Left cardiac atrium (tissue), 4 donors: Measurements from ENCODE around the gene SCAPER. TPM values are rescaled to one million over a fixed set of nuclear protein-coding genes. Genes with fewer than 3 reads are reported as not detected.

ENCODE experiments used
- ATAC-seq, 2 donors: fragments of 200-7000 bp; cut with Tn5 transposase; one replicate each; pipeline ENCODE4 v1.9.1; 2020; ENCODE audit warnings: mild to moderate bottlenecking in 2 of 2, moderate library complexity in 2 of 2
- DNase-seq: peaks from one replicate; pipeline ENCODE4 v3.0.0-alpha.2; 2020
- intact Hi-C, 2 donors: fragments of 100-400 bp; cut with DNase I; formaldehyde crosslinking; loops; one replicate each; pipeline versions ENCODE4 v1.14.1 to v1.15.1; 2022 to 2023
- total RNA-seq, 2 donors: library from RNA; stranded (reverse); fragmentation: NEBNext Ultra II Directional; extraction: Animal tissue kit (Norgen Biotek cat#: 25700); gene quantifications; one replicate each; pipeline ENCODE4 v1.2.1, GENCODE V29; 2021
- donor health status: DM: no; HTN: yes; CAD: no.
- donor health status: DM: no; HTN: yes; CAD: no; lungs with severe emphysema.
- donor health status: DM: yes; HTN: yes; CAD: no.
- donor health status: Dilated cardiomyopathy.

The SCAPER gene
- total RNA-seq, 2 donors from 2014 or later, result 28.9 to 30.1 TPM

- intact Hi-C loops, result no loop called here
- DNase-seq (no peak), ATAC-seq (no peak)
Observed at GRCh38 chr15:76648732-76649444, 256.3 kb downstream of the SCAPER start.

DNA sequence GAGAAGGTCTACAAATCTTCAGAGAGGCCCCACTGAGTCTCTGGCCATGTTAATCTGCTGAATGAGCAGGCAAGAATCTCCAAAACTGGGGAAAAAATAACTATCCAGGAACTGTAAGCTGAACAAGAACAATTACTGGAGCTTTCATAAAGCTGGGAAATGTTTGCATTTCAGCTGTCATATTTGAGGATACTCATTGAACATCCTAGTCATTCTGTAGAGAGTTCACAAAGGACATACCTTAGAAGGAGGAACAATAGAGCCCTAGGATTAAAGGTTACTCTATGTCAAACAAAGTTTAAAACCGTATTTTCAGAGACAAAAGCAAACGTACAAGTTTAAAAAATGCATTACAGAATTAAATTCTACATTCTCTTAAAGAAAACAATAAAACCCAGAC is 257.5 kb downstream of the SCAPER start:
- intact Hi-C loops, result no loop called here
- no peak for DNase-seq
- no peak for ATAC-seq

GRCh38 chr15:76644646-76645045 is 260.5 kb downstream of the SCAPER start:
- intact Hi-C loops, result no loop called here
- no peak for ATAC-seq
- DNase-seq, result no peak

DNA sequence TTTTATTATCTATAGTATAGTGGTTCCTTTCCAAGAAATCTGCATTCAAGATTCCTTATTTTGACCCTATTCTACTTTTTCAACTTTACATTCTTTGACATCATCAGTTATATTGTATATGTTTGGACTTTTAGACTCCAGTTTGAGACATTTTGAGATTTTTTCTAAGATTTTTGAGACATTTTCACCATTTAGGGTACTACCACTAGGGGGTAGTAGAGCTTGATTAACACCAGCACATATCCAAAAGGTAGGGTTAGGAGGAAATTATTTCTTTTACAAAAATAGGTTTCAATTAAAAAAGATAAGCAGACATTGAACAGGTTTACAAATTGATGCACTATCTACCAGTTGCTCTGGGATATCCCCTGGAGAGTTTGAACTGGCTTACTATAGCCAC is 262.5 kb downstream of the SCAPER start:
- ATAC-seq (no peak), DNase-seq (no peak)
- intact Hi-C loops, result no loop called here

DNA sequence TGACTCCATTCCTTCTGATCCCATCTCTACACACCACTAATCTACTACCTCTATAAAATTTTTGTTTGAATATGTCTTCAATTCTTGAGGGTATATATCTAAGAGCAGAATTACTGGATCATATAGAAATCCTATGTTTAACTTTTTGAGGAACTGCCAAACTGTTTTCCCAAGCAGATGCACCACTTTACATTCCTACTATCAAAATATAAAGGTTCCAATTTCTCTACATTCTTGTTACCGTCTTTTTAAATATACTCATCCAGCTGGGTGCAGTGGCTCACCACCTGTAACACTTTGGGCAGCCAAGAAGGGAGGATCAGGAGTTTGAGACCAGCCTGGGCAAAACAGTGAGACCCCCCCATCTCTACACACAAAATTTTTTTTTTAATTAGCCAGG is 268.0 kb downstream of the SCAPER start:
- ATAC-seq, result no peak

GRCh38 chr15:76636059-76636458 is 269.1 kb downstream of the SCAPER start:
- DNase-seq, result no peak
- no peak for ATAC-seq
- intact Hi-C loops, result no loop called here

More for the DNA sequence above, 268.0 kb downstream of the SCAPER start:
- DNase-seq, result no peak
- intact Hi-C loops, result no loop called here

DNA sequence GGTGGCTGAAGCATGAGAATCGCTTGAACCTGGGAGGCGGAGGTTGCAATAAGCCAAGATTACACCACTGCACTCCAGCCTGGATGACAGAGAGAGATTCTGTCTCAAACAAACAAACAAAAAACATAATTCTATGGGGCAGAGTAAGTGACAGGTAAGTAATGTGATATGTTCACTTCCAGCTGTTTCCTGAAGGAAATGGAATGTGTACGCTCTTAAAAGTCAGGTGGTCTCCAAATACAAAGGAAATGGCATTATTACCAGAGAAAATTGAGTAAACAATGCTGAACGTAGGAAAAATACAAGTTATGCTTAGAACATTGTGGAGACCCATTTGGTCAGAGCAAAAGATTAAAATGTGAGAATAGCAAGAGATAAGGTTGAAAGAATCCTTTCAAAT is 278.5 kb downstream of the SCAPER start:
- ATAC-seq, result no peak
- intact Hi-C loops, result no loop called here
- DNase-seq, result no peak

DNA sequence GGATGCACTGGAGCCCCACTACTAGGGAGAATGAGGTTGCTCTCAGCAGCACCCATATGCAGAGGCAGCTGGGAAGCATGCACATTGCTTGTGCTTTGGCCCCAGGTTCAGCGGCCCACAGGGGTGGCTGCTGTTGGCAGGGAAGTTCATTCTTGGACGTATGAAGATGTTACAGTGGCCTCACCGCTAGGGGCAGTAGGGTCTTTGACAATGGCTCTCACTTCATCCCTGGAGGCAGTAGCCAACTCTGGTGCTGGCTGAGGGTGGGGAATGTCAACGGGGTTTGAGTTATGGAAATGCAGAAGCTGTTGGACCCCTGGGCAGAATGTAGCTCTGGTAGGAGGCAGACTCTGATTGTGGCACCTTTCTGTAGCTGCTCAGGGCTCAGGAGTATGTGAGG is 279.9 kb downstream of the SCAPER start:
- no peak for DNase-seq
- intact Hi-C loops, result no loop called here
- no peak for ATAC-seq

GRCh38 chr15:76614725-76615124 is 290.4 kb downstream of the SCAPER start:
- ATAC-seq, result no peak
- intact Hi-C loops, result no loop called here
- DNase-seq, result no peak

DNA sequence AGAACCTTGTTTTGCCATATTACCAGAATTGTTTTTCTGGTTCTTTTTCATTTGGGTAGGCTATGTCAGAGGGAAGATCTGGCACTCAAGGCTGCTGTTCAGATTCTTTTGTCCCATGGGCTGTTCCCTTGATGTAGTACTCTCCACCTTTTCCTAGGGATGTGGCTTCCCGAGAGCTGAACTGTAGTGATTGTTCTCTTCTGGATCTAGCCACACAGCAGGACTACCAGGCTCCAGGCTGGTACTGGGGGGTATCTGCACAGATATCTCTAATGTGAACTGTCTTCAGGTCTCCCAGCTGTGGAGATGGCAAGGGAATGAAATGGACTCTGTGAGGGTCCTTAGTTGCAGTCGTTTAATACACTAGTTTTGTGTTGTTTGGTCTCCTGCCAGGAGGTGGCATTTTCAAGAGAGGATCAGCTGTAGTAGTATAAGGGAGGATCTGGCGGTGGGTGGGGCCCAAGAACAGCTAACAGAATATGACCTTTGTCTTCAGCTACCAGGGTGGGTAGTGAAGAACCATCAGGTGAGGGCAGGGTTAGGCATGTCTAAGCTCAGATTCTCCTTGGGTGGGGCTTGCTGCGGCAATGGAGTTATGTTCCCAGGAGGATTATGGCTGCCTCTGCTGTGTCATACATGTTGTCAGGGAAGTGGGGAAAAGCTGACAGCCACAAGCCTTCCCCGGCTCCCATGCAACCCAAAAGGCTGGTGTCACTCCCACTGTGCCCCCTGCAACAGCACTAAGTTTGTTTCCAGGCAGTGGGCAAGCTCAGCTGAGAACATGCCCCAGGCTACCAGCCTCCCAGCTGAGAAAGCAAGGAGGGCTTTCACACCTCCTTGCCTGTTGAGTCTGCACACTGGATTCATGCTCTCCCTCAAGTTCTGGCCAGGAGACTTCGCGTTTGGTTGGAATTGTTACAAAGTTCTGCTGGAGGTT is 316.1 kb downstream of the SCAPER start:
- no peak for ATAC-seq
- intact Hi-C loops, result no loop called here
- no peak for DNase-seq

GRCh38 chr15:76585576-76585897 is 319.6 kb downstream of the SCAPER start:
- intact Hi-C loops, result no loop called here
- DNase-seq, result no peak
- ATAC-seq, result no peak

- no peak for DNase-seq
- peak in 1 of 2 donors; percentile 63 for ATAC-seq
- intact Hi-C loops, result no loop called here
Observed at GRCh38 chr15:76584868-76585575, 320.1 kb downstream of the SCAPER start.

DNA sequence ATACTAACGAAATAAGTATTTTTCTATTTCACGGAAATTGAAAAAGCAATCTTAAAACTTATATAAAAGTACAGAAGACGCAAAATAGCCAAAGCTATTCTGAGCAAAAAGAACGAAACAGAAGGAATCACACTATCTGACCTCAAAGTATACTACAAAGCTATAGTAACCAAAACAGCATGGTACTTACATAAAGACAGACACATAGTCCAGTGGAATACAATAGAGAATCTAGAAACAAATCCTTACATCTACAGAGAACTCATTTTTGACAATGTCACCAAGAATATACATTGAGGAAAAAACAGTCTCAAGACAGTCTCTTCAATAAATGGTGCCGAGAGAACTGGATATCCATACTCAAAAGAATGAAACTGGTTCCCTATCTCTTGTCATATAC is 322.6 kb downstream of the SCAPER start:
- no peak for ATAC-seq
- DNase-seq, result no peak
- intact Hi-C loops, result no loop called here

GRCh38 chr15:76577879-76578512 is 327.1 kb downstream of the SCAPER start:
- ATAC-seq (no peak), DNase-seq (no peak)
- intact Hi-C loops, result no loop called here

DNA sequence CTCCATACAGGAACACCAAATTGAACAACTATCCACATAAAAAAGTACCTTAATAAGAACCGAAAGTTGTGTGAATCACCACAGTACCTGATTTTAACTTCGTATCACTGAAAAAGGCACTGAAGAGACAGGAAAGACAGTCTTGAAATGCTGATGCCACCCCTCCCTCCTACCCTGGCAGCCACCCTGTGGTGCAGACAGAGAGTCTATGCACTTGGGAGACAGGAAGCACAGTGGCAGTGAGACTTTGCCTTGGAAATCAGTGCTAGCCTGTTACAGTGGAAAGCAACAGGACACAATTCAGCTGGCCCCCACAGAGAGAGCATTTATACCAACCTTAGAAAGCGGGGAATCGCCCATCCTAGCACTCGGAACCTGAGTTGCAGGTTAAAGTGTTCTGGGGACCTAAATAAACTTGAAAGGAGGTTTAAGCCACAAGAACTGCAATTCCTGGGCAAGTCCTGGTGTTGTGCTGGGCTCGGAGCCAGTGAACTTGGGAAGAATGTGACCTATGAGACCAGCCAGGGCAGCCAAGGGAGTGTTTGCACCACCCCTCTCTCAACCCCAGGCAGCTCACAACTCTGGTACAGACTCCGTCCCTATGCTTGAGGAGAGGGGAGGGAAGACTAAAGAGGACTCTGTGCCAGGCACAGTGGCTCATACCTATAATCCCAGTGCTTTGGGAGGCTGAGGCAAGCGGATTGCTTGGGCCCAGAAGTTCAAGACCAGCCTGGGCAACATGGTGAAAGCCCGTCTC is 328.4 kb downstream of the SCAPER start:
- ATAC-seq (peak; percentile 97 to 99), DNase-seq (peak; percentile 87)
- intact Hi-C loops, result no loop called here

DNA sequence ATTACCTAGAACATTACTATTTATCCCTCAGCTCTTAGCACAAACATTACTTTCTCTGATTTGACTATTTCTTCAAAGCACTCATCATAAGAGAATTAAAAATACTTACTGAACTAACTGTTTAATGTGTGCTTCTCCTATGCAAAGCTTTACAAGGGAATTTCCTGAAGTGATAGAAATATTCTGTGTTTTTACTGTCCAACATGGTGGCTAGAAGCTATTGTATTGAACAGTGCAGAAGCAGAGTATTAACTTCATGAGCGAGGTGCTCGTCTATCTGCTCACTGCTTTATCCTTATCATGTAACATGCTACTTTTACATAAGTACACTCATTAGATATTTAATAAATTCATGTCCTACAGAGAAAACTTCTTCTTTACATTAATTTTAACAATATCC is 329.5 kb downstream of the SCAPER start:
- DNase-seq, result no peak
- intact Hi-C loops, result no loop called here
- no peak for ATAC-seq

DNA sequence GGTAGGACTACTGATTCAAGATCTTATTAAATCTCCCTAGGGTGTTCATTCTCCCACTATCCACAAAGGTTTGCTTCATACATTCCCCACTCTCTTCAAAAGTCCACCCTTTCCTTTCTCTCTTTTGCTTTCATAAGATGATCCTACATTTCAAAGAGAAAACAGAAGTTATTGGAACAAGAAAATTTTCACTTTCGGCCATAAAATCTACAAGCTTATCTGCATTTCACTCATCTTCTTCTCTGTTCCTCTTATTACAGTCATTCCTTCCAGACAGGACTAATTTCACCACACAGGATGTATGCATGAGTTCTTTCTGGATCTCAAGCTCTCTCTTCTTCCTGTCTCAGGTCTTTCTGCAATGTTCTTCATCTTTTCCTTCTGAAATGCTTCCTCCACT is 329.9 kb downstream of the SCAPER start:
- no peak for DNase-seq
- ATAC-seq, result no peak
- intact Hi-C loops, result no loop called here

DNA sequence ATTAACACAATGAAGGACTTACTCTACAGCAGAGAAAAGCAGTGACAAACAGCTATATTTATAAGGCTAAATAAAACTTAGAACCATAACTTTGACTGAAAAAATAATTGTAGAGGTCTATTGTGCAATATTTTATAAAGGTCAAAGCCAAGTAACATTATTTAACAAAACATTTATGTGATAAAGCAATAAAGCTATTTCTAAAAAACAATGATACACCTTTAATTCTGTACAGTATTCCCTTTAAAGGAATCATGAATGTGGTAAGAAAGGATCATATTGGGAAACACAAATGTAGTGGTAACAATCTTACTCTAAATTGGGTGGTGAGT is 332.2 kb downstream of the SCAPER start:
- ATAC-seq (no peak), DNase-seq (no peak)
- intact Hi-C loops, result no loop called here

DNA sequence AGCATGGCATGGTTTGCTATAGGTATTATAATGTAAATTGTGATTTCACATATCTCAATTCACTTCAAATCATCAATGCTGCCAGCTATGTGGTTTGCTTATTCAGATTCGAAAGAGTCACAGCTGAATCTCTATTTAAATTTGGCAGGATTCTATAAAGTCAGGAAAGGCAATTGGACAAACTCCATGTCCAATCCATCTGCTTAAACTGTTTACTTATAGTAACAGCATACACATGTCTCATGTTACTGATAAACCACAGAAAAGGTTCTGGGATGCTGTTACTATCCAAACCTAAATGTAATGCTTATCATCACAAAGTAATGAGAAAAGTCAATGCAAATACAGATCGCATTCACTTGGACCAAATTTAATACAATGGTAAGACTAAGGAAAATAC is 338.9 kb downstream of the SCAPER start:
- intact Hi-C loops, result no loop called here
- DNase-seq (no peak), ATAC-seq (no peak)
